Stimulated activated CD8-positive, alpha-beta memory T cell treated with anti-CD3 and anti-CD28 coated beads, Interleukin-4, amount 100 ng/mL, for 48 hours (primary cell): Measurements from ENCODE around the gene P3H4.

Experiments used
- DNase-seq: peaks from one replicate; pipeline ENCODE4 v3.0.0-alpha.2; 2020

The P3H4 gene

DNA sequence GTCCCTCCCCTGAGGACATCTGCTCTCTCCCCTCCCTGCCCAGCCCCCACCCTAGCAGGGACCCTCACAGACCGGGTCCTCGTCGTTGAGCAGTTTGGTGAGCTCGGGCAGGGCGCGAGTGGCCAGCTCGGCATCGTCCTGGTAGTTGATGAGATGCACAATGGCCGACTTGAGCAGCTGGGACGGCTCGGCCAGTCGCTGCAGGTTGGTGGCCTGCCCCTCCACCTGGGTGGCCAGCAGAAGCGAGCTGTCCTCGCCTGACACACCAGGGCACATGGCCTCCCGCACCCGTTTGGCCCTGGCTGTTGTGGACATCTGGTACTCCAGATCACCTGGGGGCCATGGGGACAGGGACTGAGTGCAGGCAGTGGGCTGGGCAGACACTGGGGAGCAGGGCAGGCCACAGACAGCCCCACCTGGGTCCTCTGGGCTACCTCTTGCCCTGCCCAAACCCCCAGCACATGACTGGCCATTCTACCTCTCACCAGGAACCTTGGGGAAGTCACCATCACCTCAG lies 42.3 kb downstream of the P3H4 start:
- DNase-seq: no peak

DNA sequence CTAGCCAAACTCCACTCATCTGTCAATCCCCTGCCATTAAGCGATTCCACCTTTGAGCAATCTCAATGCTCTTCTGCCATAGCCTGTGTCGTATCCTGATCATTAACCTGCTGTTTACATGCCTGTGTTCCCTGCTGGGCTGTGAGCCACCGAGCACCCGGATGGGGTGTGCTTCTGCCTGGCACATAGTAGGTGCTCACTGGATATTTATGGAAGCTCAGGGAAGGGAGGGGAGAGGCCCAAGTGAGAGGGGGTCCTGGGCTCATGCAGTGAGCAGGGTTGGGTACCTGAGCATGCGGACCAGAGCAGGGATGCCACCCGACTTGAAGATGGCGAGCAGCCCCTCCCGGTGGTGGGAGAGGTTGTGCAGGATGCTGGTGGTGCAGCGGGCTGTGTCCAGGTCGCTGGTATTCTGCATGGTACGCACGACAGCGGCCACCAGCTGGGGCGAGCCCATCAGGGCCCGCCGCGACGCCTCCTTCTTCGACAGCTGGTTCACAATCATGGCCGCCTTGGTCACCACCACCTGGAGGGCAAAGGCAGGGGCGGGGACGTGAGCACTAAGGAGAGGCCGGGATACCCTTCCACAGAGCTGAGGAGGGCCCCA lies 43.0 kb downstream of the P3H4 start:
- DNase-seq: no peak

DNA sequence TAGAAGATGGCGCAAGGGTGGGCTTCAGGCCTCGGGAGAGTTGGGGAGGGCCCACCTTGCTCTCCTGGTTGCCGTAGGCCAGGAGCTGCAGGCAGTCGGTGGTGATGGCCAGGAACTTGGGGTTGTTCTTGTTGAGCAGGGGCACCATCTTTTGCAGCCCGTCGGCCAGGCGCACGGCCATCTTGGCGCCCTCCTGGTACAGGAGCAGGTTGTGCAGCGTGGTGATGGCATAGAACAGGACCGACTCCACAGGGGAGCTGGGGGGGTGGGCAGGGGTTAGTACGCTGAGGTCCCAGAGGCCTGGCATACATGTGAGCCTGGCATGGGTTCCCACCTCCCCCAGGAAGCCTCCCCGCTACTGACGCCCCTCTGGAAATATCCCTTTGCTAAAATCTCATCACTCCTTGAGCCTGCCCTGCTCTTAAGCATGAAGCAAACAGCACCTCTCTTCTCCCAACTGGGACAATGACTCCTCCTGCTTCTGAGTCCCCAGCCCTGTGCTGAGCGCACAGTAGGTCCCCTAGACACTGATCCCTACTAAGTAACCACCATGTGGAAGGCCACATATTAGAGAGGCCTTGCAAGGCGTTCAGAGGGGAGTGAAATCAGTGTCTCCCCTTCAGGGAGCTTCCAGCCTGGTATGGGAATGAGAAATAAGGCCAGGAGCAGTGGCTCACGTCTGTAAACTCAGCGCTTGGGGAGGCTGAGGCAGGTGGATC lies 44.3 kb downstream of the P3H4 start:
- DNase-seq: no peak

GRCh38 chr17:41766135-41766534 lies 45.6 kb downstream of the P3H4 start:
- no peak for DNase-seq

DNA sequence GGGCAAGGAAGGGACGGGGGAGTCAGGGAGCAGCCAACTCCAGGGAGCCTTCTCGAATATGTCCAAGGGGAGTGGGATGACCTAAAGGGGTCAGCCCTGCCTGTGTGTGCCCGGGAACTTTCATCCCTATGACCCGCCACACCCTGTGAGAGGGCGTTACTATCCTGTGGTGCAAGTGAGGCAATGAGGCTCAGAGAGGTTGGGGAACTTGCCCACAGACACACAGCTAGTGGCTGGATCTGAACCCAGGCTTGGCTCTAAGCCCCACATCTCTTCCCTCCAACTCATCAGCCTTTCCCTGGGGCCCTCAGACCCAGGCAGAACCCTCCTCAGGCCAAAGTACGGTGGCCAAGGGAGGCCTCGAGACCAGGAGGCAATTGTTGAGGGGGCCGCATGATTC lies 48.4 kb downstream of the P3H4 start:
- no peak for DNase-seq

GRCh38 chr17:41762841-41763240 lies 48.9 kb downstream of the P3H4 start:
- DNase-seq: no peak

- DNase-seq: no peak
Observed at GRCh38 chr17:41762391-41762790, 49.4 kb downstream of the P3H4 start.

- DNase-seq: no peak
Observed at GRCh38 chr17:41760878-41761277, 50.9 kb downstream of the P3H4 start.

- DNase-seq: no peak
Observed at GRCh38 chr17:41758601-41759000, 53.1 kb downstream of the P3H4 start.

DNA sequence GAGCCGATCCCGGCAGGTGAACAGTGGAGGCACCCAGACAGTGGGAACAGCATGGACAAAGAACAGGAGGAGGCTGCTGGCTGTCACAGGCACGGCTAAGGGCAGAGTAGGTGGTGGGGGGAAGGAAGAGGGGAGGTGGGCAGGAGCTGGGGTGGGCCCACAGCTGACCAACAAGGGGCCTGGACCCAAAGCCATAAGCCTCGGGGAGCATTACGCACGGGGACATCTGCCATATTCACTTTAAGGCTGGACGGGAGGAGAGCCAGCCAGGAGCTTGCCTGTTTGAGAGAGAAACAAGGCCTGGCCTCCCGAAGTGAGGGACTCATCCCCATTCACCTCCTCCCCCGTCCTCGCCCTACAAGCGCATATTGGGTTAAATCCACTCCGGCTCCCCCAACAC lies 57.7 kb downstream of the P3H4 start:
- no peak for DNase-seq
